HL-60 (cell line): ENCODE measurements around the gene PKN2.

ENCODE experiments used
- DNase-seq, 2 experiments: peaks; one replicate each; pipeline ENCODE4 v3.0.0-alpha.2; 2010 to 2020; ENCODE audit warnings: low read depth in 1 of 2, low spot score in 1 of 2
- H3K27ac ChIP-seq: fragments of 250-450 bp; sonication (Bioruptor Pico); replicated peaks from 2 replicates; pipeline ENCODE4 v1.5.1; 2020; ENCODE audit warnings: mild to moderate bottlenecking, moderate library complexity
- H3K27me3 ChIP-seq: fragments of 250-450 bp; sonication (Bioruptor Pico); 2 replicates; pipeline ENCODE4 v1.5.1; 2021; ENCODE audit warnings: mild to moderate bottlenecking, moderate library complexity; ENCODE audit not compliant: insufficient read depth, poor library complexity, severe bottlenecking
- H3K4me3 ChIP-seq: replicated peaks from 2 replicates; pipeline ENCODE4 v1.5.1; 2011; ENCODE audit warnings: mild to moderate bottlenecking, control low read depth, low read length; ENCODE audit not compliant: insufficient read depth
- CTCF ChIP-seq: IDR thresholded peaks from one replicate; pipeline ENCODE4 v1.5.1; 2011; ENCODE audit warnings: low read length, control low read depth, inconsistent platforms; ENCODE audit not compliant: insufficient read depth
- GABPA ChIP-seq: IDR thresholded peaks from 2 replicates; pipeline ENCODE4 v1.6.1; 2012; ENCODE audit warnings: low read depth
- POLR2AphosphoS5 ChIP-seq: IDR thresholded peaks from 2 replicates; pipeline ENCODE4 v1.6.1; 2012; ENCODE audit warnings: low read depth
- REST ChIP-seq: IDR thresholded peaks from 2 replicates; pipeline ENCODE4 v1.6.1; 2012; ENCODE audit warnings: low read depth; ENCODE audit not compliant: insufficient replicate concordance
- SPI1 ChIP-seq: IDR thresholded peaks from 2 replicates; pipeline ENCODE4 v1.6.1; 2012; ENCODE audit warnings: low read depth, mild to moderate bottlenecking, borderline replicate concordance

Gene PKN2

GRCh38 chr1:88875595-88875994, 191.5 kb downstream of the PKN2 start:
- TF ChIP-seq POLR2AphosphoS5, result no peak
- no peak for TF ChIP-seq GABPA
- no peak for TF ChIP-seq CTCF
- TF ChIP-seq SPI1, result no peak
- TF ChIP-seq REST, result no peak
- Histone ChIP-seq H3K4me3 (no peak overlapping the region), H3K27ac (no peak overlapping the region), H3K27me3 (no peaks in the 10 kb centered on the region)
- DNase-seq, result no peak

- H3K27ac ChIP-seq, result no peak overlapping the region
- DNase-seq, result no peak
- H3K4me3 ChIP-seq, result no peak overlapping the region
- H3K27me3 ChIP-seq, result no peaks in the 10 kb centered on the region
- TF ChIP-seq CTCF, result no peak
- no peak for TF ChIP-seq SPI1
- no peak for TF ChIP-seq POLR2AphosphoS5
- TF ChIP-seq GABPA, result no peak
- no peak for TF ChIP-seq REST
These were observed 192.7 kb downstream of the PKN2 start for GRCh38 chr1:88876573-88877365.

- Histone ChIP-seq H3K27ac (no peak overlapping the region), H3K4me3 (no peak overlapping the region), H3K27me3 (no peaks in the 10 kb centered on the region)
- DNase-seq, result no peak
- TF ChIP-seq CTCF (peak; percentile 17), POLR2AphosphoS5 (no peak)
These were observed 193.3 kb downstream of the PKN2 start for GRCh38 chr1:88877382-88877825.

- TF ChIP-seq SPI1, result no peak
- no peak for TF ChIP-seq GABPA
- TF ChIP-seq CTCF, result no peak
- no peak for TF ChIP-seq POLR2AphosphoS5
- TF ChIP-seq REST, result no peak
- H3K27ac ChIP-seq, result no peak overlapping the region
These were observed 193.8 kb downstream of the PKN2 start for GRCh38 chr1:88877911-88878310.

More at GRCh38 chr1:88877911-88878310, 193.8 kb downstream of the PKN2 start:
- Histone ChIP-seq H3K4me3 (no peak overlapping the region), H3K27me3 (no peaks in the 10 kb centered on the region)
- no peak for DNase-seq
